Measurements from ENCODE around the gene KCNAB1. TPM values are rescaled to one million over a fixed set of nuclear protein-coding genes. Genes with fewer than 3 reads are reported as not detected.

The KCNAB1 gene
- total RNA-seq, 1 experiment from 2014 or later: 1.4 TPM

DNA sequence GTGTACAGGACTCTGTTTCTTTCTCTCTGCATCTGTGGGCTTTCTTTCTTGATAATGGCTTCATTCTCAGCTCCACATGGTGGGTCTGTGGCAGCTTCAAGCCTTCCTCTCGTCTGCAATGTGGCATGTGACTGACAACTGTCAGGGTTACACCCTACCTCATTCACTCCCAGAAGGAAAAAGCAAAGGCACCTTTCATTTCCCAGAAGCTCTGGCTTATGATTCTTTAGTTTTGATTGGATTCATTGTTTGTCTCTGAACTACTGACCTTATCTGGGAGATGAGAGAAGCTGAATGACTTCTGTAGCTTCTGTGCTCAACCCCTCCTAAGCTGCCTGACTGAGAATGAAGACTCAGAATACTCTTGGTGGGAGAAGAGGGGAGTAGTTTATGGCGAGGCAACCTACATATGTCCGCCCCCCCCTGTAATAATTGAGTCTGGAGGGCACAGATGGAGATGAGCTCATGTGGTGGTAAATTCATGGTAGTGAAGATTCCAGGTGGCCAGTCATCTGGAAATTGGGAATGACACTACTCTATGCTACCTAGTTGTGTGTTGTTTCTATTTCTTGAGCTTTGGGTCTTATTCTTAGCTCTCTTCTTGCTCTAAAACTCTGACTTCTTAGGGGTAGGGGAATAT lies 38.4 kb downstream of the KCNAB1 start:
- H3K4me2 ChIP-seq: no peak overlapping the region
- no peaks in the 10 kb centered on the region for H3K27me3 ChIP-seq (ENCODE audit: insufficient read depth, low read depth)
- POLR2A ChIA-PET (ENCODE audit: unreplicated experiment): no interaction called here
- H3K36me3 ChIP-seq (ENCODE audit: low read depth): no peaks in the 10 kb centered on the region
- no peaks in the 10 kb centered on the region for H3F3A ChIP-seq (ENCODE audit: insufficient read depth, low read depth)
- no peak overlapping the region for H3K27ac ChIP-seq
- CTCF ChIA-PET: interaction anchor here (0.7 kb wide), 1 partner anchor 222 kb away, joined by 6 read pairs; no protein-coding TSS in a partner anchor
- no peak for DNase-seq
- 0 out of 2 replicates have a peak, but pooled peaks cover 12% of the 10 kb centered on the region for H3K4me1 ChIP-seq (replicated peaks; ENCODE audit: insufficient read depth)
- no peak overlapping the region for H3K4me3 ChIP-seq
- no TSS peak for BruUV-seq (replicated peaks)
- H2AFZ ChIP-seq: no peak overlapping the region
- H4K20me1 ChIP-seq (ENCODE audit: insufficient read depth): no peaks in the 10 kb centered on the region
- intact Hi-C loops (cut with micrococcal nuclease; ENCODE audit: unreplicated experiment): no loop called here
- peaks cover 8% of the 10 kb centered on the region; the same call in 1 of the 2 replicates for H3K9me3 ChIP-seq (ENCODE audit: insufficient read depth, low read depth)
- TF ChIP-seq, protein P1, sequence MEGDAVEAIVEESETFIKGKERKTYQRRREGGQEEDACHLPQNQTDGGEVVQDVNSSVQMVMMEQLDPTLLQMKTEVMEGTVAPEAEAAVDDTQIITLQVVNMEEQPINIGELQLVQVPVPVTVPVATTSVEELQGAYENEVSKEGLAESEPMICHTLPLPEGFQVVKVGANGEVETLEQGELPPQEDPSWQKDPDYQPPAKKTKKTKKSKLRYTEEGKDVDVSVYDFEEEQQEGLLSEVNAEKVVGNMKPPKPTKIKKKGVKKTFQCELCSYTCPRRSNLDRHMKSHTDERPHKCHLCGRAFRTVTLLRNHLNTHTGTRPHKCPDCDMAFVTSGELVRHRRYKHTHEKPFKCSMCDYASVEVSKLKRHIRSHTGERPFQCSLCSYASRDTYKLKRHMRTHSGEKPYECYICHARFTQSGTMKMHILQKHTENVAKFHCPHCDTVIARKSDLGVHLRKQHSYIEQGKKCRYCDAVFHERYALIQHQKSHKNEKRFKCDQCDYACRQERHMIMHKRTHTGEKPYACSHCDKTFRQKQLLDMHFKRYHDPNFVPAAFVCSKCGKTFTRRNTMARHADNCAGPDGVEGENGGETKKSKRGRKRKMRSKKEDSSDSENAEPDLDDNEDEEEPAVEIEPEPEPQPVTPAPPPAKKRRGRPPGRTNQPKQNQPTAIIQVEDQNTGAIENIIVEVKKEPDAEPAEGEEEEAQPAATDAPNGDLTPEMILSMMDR (conservative IDR thresholded peaks at IDR 0.05): no peak
- TF ChIP-seq EZH2 (IDR thresholded peaks at IDR 0.05; ENCODE audit: low read depth): no peak
- no peaks in the 10 kb centered on the region for H3K9me2 ChIP-seq (ENCODE audit: insufficient read depth)
- no peaks in the 10 kb centered on the region for H3K79me2 ChIP-seq (ENCODE audit: low read depth)

DNA sequence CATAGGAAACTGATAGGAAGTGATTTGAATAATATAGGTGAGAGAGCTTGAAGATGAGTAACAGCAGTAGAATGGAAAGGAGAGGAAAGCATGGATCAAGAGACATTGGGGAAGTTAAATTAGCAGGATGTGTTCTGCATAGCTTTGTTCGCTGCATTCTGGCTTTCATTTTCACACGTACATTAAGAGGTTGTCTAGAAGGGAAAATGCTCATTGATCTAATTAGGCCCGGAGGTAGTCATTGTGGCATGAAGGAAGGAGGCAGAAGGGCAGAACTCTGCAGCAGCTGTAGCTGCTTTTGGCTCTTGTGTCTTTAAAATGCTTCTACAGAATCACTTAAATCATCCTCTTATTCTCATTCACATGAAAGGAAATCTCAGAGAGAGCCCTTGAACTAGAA lies 40.3 kb downstream of the KCNAB1 start:
- Histone ChIP-seq H3K4me3 (no peak overlapping the region), H3K9me2 (ENCODE audit: insufficient read depth) (no peaks in the 10 kb centered on the region), H3K79me2 (ENCODE audit: low read depth) (no peaks in the 10 kb centered on the region), H3K36me3 (ENCODE audit: low read depth) (no peaks in the 10 kb centered on the region), H3K4me1 (replicated peaks; ENCODE audit: insufficient read depth) (0 out of 2 replicates have a peak, but pooled peaks cover 12% of the 10 kb centered on the region), H3K27me3 (ENCODE audit: insufficient read depth, low read depth) (no peaks in the 10 kb centered on the region), H3K4me2 (peak overlapping the region; percentile 12; the same call in 1 of the 2 replicates), H3F3A (ENCODE audit: insufficient read depth, low read depth) (no peaks in the 10 kb centered on the region), H2AFZ (no peak overlapping the region; the same call in 1 of the 2 replicates), H3K9me3 (ENCODE audit: insufficient read depth, low read depth) (peaks cover 4% of the 10 kb centered on the region; the same call in 1 of the 2 replicates), H3K27ac (no peak overlapping the region), H4K20me1 (ENCODE audit: insufficient read depth) (no peaks in the 10 kb centered on the region)
- no peak for DNase-seq
- BruUV-seq (replicated peaks): no TSS peak
- TF ChIP-seq EZH2 (IDR thresholded peaks at IDR 0.05; ENCODE audit: low read depth): no peak
- TF ChIP-seq, protein P1 (conservative IDR thresholded peaks at IDR 0.05): no peak
- ChIA-PET CTCF (interaction anchor here (0.6 kb wide), 1 partner anchor 976 kb away, joined by 4 read pairs; no protein-coding TSS in a partner anchor), POLR2A (ENCODE audit: unreplicated experiment) (no interaction called here)
- intact Hi-C loops (cut with micrococcal nuclease; ENCODE audit: unreplicated experiment): no loop called here

DNA sequence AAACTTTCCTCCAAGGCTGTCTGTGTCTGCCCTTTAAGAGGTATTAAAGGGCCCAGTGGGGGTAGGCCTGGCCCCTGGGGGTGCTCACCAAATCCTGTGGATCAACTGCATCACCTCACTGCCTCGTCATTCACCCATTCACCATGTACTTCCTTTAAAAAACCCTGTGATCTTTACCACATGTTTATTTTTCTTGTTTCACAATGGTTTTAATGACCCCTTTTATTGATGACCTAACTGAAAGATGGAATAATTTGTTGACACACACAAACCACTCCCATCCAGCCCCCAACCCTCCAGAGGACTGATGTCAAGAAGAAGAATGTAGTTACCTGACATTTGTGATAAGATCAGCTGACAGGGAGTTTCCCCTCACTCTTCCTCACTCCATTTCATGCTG lies 40.8 kb downstream of the KCNAB1 start:
- H3K4me1 ChIP-seq (replicated peaks; ENCODE audit: insufficient read depth): 0 out of 2 replicates have a peak, but pooled peaks cover 12% of the 10 kb centered on the region
- H3K9me3 ChIP-seq (ENCODE audit: insufficient read depth, low read depth): no peaks in the 10 kb centered on the region
- H3K4me2 ChIP-seq: 0 out of 2 replicates have a peak overlapping the region, but pooled peaks have one; percentile 12
- DNase-seq: no peak
- no peaks in the 10 kb centered on the region for H4K20me1 ChIP-seq (ENCODE audit: insufficient read depth)
- CTCF ChIA-PET: no interaction called here
- no peaks in the 10 kb centered on the region for H3F3A ChIP-seq (ENCODE audit: insufficient read depth, low read depth)
- no peaks in the 10 kb centered on the region for H3K79me2 ChIP-seq (ENCODE audit: low read depth)
- no peak overlapping the region for H3K27ac ChIP-seq
- H3K27me3 ChIP-seq (ENCODE audit: insufficient read depth, low read depth): no peaks in the 10 kb centered on the region
- TF ChIP-seq, protein P1 (conservative IDR thresholded peaks at IDR 0.05): no peak
- no peak for TF ChIP-seq EZH2 (IDR thresholded peaks at IDR 0.05; ENCODE audit: low read depth)
- no peaks in the 10 kb centered on the region for H3K9me2 ChIP-seq (ENCODE audit: insufficient read depth)
- intact Hi-C loops (cut with micrococcal nuclease; ENCODE audit: unreplicated experiment): no loop called here
- no peaks in the 10 kb centered on the region for H3K36me3 ChIP-seq (ENCODE audit: low read depth)
- H2AFZ ChIP-seq: no peak overlapping the region; the same call in 1 of the 2 replicates
- POLR2A ChIA-PET (ENCODE audit: unreplicated experiment): no interaction called here
- no TSS peak for BruUV-seq (replicated peaks)
- no peak overlapping the region for H3K4me3 ChIP-seq

Measured in PC-9 (cell line).